SIG-M5 treated with dmso at 0.1 percent for 504 hours (cell line): ENCODE data around the gene MBD6.
A peak's percentile ranks its signal among the peaks of the same experiment; 100 is the strongest.
"Not testable (repeated sequence)": the region's sequence is repeated elsewhere in the genome, so short reads cannot be mapped to it uniquely, and the experiment has no call there.

Source experiments
- DNase-seq: peaks from one replicate; lab custom pipeline; 2025; ENCODE audit not compliant: unreplicated experiment; lab: John Stamatoyannopoulos, UW

Gene MBD6

DNA sequence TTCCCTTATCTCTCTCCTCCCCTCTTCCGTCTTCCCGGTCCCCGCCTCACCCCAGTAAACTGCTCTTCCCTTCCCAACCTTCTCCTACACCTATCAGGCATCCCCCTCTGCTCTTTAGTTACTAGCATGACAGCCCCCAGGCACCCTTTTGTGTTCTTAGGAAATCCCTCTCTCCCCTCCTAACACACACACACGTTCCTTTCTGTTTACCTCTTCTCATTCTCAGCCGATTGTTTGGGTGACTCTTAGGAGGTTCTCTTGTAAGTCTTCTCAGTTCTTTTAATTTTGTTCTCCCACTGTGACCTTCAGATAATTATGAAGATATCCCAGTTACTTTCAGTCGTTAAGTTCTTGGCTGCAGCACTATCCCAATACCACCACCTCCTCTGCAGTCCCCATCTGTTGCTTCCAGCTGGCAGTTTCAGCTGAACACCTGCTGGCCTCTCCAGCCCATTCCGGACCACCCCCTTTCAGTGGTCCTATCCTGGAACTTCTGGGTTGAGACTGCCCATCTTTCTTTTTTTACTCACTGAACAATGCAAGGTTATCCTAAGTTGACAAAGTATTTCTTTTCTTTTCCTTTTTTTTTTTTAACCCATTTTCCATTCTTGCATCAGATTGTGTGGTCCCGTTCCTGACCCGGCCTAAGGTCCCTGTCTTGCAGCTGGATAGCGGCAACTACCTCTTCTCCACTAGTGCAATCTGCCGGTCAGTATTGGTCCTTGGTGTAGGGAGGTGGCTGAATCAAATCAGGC lies 34.0 kb upstream of the MBD6 start:
- no peak for DNase-seq

DNA sequence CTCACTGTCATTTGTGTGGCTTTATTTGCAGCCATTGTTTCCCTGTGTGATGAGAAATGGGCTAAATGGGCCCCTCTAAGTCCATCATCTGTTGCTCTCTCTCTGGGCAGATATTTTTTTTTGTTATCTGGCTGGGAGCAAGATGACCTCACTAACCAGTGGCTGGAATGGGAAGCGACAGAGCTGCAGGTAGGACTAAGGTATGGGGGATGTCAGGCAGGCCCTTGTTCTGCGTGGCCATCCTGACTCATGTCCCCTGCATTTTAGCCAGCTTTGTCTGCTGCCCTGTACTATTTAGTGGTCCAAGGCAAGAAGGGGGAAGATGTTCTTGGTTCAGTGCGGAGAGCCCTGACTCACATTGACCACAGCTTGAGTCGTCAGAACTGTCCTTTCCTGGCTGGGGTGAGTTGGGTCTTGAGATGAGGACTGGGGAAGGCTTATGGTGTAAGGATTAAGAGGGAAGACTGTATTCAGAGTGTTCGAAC lies 33.4 kb upstream of the MBD6 start:
- DNase-seq: no peak

DNA sequence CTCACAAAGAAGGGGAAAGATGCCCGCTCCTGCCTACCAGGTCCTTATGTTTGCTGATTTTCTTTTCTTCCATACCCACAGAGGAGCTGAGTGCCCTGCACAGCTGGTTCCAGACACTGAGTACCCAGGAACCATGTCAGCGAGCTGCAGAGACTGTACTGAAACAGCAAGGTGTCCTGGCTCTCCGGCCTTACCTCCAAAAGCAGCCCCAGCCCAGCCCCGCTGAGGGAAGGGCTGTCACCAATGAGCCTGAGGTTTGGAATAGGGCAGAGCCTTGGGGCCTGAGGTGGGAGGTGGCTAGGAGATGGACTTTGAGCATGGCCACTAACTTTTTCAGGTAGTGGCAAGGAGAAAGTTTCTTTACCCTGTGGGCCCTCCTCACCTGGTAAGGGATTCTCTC lies 32.5 kb upstream of the MBD6 start:
- DNase-seq: no peak

DNA sequence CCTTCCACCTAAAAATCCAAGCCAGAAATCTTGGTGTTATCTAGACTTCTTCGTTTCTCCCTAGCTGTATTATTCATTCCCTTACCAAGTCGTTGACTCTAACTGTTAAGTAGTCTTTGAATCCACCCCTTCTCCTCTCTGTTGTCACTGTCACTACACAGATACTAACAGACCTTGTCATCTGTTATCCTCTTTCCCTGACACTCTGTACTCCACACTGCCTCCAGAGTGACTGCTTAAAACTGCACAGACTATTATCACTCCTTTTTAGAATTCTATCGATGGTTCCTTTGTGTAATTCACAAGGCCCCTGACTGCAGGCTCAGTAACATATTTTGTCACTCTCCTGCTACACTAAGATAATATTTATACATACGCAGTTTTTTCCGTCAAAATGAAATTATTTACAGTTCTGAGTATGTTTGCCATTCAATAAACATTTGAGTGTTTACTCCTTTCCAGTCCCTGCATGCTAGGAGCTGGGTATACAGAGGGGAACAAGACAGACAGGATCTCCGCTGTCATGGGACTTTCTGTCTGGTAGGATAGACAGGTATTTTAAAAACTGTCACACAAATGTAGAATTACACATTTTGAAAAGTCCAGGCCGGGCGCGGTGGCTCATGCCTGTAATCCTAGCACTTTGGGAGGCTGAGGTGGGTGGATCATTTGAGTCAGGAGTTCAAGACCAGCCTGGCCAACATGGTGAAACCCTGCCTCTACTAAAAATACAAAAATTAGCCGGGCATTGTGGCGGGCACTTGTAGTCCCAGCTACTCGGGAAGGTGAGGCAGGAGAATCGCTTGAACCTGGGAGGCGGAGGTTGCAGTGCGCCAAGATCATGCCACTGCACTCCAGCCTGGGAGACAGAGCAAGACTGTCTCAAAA lies 31.0 kb upstream of the MBD6 start:
- peak; percentile 70 for DNase-seq

DNA sequence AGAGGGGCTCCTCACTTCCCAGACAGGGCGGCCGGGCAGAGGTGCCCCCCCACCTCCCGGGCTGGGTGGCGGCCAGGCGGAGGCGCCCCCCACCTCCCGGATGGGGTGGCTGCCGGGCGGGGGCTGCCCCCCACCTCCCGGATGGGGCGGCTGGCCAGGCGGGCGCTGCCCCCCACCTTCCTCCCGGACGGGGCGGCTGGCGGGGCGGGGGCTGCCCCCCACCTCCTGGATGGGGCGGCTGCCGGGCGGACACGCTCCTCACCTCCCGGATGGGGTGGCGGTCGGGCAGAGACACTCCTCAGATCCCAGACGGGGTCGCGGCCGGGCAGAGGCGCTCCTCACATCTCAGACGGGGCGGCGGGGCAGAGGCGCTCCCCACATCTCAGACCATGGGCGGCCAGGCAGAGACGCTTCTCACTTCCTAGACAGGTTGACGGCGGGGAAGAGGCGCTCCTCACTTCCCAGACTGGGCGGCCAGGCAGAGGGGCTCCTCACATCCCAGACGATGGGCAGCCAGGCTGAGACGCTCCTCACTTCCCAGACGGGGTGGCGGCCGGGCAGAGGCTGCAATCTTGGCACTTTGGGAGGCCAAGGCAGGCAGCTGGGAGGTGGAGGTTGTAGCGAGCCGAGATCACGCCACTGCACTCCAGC lies 27.4 kb upstream of the MBD6 start:
- not testable (repeated sequence) for DNase-seq

DNA sequence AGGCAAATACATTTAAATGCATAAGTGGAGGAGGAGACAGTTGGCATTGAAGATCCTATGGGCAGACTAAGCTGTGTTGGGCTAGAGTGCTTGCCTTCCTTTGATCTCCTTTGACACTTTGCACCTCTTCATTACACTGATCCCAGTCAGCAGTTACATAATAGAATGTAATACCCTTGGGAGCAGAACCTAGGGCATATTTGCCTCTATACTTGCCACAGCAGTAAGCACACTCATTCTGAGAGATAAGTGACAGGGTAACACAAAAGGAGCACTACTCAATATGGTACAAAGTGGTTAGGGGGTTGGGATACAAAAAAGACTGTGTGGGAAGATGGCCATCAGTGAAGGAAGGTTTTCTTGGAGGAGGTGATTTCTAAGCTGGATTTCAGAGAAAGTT lies 25.8 kb upstream of the MBD6 start:
- no peak for DNase-seq

DNA sequence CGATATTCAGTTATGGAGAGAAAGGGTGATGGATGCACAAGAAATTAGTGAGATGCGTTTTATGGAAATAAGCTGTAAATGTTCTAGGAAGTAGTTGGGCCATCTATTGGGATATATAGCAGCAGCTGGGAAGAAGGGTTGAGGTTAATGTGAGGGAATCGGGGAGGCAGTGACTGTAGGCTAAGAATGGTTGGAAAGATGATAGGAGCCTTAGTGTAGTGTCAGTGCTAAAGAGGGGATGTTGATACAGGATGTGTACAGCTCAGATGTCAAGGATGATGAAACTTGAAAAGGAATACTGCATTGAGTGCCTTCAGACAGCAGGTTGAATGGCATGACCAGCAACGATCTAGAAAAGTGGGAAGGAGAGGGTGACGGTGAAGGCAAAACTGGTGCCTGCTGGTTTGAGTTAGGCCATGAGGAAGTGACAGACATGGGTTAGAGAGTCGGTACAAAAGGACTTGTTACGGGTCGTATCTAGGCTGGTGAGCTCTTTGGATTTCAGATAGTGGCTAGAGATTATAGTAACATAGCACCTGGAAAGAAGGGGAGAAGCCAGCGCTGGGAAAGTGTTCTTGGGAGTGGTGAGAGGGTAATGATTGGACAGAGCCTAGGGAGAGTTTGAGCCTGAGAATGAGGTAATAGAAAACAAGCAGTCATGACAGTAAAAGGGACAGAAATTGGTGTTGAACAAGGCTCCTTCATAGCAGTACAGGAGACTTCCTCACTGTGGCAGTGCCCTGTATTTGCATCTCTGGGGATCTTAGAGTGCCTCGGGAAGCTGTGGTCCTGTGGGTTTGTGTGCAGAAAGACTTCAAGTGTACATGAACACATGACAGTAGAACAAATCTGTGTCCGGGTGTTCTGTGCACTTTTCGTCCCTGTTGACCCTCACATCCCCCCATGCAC lies 25.1 kb upstream of the MBD6 start:
- no peak for DNase-seq

DNA sequence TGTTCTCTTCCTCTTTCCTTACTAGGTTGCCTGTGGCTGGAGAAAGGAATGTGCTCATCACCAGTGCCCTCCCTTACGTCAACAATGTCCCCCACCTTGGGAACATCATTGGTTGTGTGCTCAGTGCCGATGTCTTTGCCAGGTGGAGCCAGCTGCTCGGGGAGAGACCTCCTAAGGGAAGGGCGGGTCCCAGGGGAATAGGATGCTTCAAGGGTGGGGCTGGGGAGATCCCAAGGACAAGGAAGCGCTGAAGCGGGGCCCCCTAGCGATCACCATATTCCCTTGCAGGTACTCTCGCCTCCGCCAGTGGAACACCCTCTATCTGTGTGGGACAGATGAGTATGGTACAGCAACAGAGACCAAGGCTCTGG lies 24.5 kb upstream of the MBD6 start:
- no peak for DNase-seq

DNA sequence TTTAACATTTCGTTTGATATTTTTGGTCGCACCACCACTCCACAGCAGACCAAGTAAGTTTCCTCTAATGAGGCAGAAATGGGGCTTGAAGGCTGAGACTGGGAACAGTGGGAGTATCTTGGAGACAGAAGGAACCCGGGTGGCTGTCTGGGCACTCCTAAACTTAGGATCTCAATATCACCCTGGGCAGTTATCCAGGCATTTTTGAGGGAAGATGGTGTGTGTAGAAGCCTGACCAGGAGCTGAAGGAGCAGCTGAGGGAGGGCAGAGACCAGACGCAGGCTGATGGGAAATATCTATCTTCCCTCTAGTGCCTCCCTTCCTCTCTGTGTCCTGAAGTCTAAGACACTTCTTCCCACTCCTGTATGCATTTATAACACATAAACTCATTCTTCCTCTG lies 24.1 kb upstream of the MBD6 start:
- DNase-seq: no peak

DNA sequence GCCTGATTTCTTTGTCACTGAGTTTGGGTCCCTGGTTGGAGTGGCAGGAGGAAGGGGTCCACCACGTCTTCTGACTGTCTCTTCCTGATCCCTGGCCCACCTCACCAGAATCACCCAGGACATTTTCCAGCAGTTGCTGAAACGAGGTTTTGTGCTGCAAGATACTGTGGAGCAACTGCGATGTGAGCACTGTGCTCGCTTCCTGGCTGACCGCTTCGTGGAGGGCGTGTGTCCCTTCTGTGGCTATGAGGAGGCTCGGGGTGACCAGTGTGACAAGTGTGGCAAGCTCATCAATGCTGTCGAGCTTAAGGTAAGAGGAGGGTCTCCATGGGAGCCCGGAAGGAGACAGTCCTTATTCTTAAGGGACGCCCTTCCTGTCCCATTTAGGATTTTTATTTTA lies 22.4 kb upstream of the MBD6 start:
- no peak for DNase-seq

DNA sequence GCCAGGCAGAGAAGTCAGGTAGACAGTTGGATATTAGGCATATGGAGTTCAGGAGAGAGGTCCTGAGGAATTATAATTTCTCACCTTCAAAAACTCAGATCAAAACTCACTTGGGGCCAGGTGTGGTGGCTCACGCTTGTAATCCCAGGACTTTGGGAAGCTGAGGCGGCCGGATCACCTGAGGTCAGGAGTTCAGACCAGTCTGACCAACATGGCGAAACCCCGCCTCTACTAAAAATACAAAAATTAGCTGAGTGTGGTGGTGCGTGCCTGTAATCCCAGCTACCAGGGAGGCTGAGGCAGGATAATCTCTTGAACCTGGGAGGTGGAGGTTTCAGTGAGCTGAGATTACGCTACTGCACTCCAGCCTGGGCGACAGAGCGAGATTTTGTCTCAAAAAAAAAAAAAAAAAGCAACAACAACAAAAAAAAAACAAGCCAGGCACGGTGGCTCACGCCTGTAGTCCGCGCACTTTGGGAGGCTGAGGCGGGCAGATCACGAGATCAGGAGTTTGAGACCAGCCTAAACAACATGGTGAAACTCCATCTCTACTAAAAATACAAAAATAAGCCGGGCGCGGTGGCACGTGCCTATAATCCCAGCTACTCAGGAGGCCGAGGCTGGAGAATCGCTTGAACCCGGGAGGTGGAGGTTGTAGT lies 20.2 kb upstream of the MBD6 start:
- not testable (repeated sequence) for DNase-seq

DNA sequence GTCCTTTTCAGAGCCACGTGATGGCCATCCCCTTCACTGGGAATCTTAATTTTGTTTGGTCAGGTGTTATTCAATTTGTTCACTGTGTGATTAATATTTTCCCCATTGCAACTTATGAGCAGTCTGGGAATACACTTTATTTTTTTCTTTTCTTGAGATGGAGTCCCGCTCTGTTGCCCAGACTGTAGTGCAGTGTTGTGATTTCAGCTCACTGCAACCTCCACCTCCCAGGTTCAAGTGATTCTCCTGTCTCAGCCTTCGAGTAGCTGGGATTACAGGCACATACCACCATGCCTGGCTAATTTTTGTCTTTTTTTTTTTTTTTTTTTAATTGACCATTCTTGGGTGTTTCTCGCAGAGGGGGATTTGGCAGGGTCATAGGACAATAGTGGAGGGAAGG lies 16.1 kb upstream of the MBD6 start:
- DNase-seq: not testable (repeated sequence)

DNA sequence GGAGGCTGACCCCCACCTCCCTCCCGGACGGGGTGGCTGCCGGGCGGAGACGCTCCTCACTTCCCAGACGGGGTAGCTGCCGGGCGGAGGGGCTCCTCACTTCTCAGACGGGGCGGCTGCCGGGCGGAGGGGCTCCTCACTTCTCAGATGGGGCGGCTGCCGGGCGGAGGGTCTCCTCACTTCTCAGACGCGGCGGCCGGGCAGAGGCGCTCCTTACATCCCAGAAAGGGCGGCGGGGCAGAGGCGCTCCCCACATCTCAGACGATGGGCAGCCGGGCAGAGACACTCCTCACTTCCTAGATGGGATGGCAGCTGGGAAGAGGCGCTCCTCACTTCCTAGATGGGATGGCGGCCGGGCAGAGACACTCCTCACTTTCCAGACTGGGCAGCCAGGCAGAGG lies 14.8 kb upstream of the MBD6 start:
- not testable (repeated sequence) for DNase-seq

DNA sequence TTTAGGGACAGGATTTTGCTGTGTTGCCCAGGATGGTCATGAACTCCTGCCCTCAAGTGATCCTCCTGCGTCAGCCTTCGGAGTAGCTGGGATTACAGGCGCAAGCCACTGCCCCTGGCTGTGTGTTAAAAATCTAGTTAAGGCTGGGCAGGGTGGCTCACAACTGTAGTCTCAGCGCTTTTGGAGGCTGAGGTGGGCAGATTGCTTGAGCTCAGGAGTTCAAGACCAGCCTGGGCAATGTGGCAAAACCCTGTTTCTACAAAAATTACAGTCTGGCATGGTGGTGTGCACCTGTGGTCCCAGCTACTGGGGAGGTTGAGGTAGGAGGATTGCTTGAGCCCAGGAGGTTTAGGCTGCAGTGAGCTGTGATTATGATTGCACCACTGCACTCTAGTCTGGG lies 11.5 kb upstream of the MBD6 start:
- DNase-seq: no peak

DNA sequence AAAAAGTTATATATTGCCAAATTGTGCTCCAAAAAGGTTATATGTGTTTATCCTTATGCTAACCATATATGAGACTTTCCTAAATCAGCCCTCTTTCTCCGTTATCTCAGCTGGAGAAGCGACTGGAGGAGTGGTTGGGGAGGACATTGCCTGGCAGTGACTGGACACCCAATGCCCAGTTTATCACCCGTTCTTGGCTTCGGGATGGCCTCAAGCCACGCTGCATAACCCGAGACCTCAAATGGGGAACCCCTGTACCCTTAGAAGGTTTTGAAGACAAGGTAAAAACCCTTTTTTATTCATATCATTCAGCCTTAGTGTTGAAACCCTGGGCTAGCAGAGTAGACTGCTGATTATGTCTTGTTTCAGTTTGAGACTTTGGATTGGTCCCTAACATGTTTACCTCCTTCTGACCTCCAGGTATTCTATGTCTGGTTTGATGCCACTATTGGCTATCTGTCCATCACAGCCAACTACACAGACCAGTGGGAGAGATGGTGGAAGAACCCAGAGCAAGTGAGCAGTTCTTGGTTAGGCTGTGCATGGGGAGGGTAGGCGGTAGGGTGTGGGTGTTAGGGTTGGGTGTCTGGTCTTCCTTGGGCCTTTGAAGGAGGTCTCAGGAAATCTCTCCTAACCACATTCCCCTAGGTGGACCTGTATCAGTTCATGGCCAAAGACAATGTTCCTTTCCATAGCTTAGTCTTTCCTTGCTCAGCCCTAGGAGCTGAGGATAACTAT lies 10.9 kb upstream of the MBD6 start:
- DNase-seq: no peak

DNA sequence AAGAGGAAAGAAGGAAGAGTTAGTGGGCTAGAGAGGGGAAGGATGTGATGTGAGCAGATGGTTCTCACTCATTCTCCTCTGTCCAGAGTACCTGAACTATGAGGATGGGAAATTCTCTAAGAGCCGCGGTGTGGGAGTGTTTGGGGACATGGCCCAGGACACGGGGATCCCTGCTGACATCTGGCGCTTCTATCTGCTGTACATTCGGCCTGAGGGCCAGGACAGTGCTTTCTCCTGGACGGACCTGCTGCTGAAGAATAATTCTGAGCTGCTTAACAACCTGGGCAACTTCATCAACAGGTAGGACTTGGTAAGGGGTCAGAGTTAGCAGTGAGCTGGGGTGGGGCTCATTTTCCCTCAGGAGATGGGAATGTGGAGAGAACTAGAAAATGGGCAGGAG lies 10.0 kb upstream of the MBD6 start:
- DNase-seq: no peak

DNA sequence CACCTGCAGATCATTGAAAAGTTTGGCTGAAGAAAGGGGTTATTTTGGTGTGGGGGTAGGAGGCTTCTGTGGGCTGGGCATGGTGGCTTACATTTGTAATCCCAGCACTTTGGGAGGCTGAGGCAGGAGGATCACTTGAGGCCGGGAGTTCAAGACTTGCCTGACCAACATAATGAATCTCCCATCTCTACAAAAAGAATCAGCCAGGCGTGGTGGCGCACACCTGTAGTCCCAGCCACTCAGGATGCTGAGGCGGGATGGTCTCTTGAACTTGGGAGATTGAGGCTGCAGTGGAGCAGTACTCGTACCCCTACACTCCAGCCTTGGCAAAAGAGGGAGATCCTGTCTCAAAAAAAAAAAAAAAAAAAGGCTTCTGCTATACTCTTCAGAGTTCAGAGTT lies 9.4 kb upstream of the MBD6 start:
- no peak for DNase-seq

DNA sequence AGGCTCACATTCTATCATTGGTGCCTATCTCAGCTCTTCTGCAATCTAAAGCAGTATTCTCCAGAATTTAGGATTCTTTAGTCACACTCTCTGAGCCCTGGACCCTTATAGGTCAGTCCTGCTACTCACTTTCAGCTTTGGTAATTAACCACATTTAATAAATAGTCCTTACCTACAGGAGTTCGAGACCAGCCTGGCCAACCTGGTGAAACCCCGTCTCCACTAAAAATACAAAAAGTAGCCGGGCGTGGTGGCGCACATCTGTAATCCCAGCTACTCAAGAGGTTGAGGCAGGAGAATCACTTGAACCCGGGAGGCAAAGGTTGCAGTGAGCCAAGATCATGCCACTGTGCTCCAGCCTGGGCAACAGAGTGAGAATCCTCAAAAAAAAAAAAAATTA lies 8.9 kb upstream of the MBD6 start:
- DNase-seq: not testable (repeated sequence)

DNA sequence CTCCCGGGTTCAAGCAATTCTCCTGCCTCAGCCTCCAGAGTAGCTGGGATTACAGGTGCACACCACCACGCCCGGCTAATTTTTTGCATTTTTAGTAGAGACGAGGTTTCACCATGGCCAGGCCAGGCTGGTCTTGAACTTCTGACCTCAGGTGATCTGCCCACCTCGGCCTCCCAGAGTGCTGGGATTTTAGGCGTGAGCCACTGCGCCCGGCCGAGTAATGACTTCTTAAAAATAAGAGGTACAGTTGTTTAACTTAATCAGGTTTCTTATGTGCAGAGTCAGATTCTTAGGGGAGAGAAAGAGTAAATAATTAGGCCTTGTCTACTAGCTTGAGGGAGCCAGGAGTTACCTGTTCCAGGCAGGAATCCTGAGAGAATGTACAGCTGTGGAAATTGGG lies 8.4 kb upstream of the MBD6 start:
- not testable (repeated sequence) for DNase-seq
